GM19099 (cell line): Measurements from ENCODE around the gene COG2.

Source experiments
- POLR2A ChIP-seq: IDR thresholded peaks from 3 replicates; pipeline ENCODE4 v1.6.1; 2011; ENCODE audit warnings: low read depth; ENCODE audit not compliant: insufficient read length; ENCODE audit errors: extremely low read depth

The COG2 gene

GRCh38 chr1:230710543-230710904, 68.2 kb downstream of the COG2 start:
- no peak for TF ChIP-seq POLR2A

GRCh38 chr1:230711245-230711644, 69.0 kb downstream of the COG2 start:
- TF ChIP-seq POLR2A: no peak

- no peak for TF ChIP-seq POLR2A
Measured at GRCh38 chr1:230712470-230712942, 70.2 kb downstream of the COG2 start.

GRCh38 chr1:230713138-230713537, 70.9 kb downstream of the COG2 start:
- no peak for TF ChIP-seq POLR2A

GRCh38 chr1:230713547-230713914, 71.2 kb downstream of the COG2 start:
- TF ChIP-seq POLR2A: no peak

GRCh38 chr1:230713915-230714764, 71.9 kb downstream of the COG2 start, which contains the start of gene AGT:
TSS of gene AGT (minus strand) at chr1:230714122. CDS start at chr1:230710823, 3,299 bp downstream.
- TF ChIP-seq POLR2A: no peak

- TF ChIP-seq POLR2A: no peak
Measured at GRCh38 chr1:230715510-230715909, 73.2 kb downstream of the COG2 start.

- no peak for TF ChIP-seq POLR2A
Measured at GRCh38 chr1:230717251-230717650, 75.0 kb downstream of the COG2 start.

- no peak for TF ChIP-seq POLR2A
Measured at GRCh38 chr1:230725256-230726012, 83.2 kb downstream of the COG2 start.

GRCh38 chr1:230728710-230729392, 86.6 kb downstream of the COG2 start:
- no peak for TF ChIP-seq POLR2A

GRCh38 chr1:230730977-230731376, 88.7 kb downstream of the COG2 start:
- TF ChIP-seq POLR2A: no peak

GRCh38 chr1:230735447-230735846, 93.2 kb downstream of the COG2 start:
- TF ChIP-seq POLR2A: no peak

- TF ChIP-seq POLR2A: no peak
Measured at GRCh38 chr1:230737622-230738262, 95.5 kb downstream of the COG2 start.

- TF ChIP-seq POLR2A: no peak
Measured at GRCh38 chr1:230739564-230740290, 97.4 kb downstream of the COG2 start.
